GM23338 (cell line): ENCODE data around the gene ERF. TPM values are rescaled to one million over a fixed set of nuclear protein-coding genes. Genes with fewer than 3 reads are reported as not detected.

Experiments
- ATAC-seq: fragments of 200-7000 bp; cut with Tn5 transposase; 3 replicates; pipeline ENCODE4 v1.9.1; 2020
- DNase-seq: peaks from one replicate; pipeline ENCODE4 v3.0.0-alpha.2; 2015; ENCODE audit warnings: low spot score
- H2AFZ ChIP-seq: fragments of 200-600 bp; sonication (generic); 2 replicates; pipeline ENCODE4 v1.8.0; 2016; ENCODE audit warnings: antibody characterized with exemption, mild to moderate bottlenecking, moderate library complexity
- H3F3A ChIP-seq: fragments of 200-600 bp; sonication (generic); replicated peaks from 2 replicates; pipeline ENCODE4 v1.8.0; 2017; ENCODE audit warnings: antibody characterized with exemption, mixed run types, low read depth
- H3K27ac ChIP-seq: fragments of 200-600 bp; sonication (generic); 2 replicates; pipeline ENCODE4 v1.6.1; 2016; ENCODE audit warnings: low read depth
- H3K27me3 ChIP-seq: fragments of 200-600 bp; sonication (generic); 2 replicates; pipeline ENCODE4 v1.8.0; 2016; ENCODE audit warnings: mild to moderate bottlenecking, mixed run types, moderate library complexity; ENCODE audit not compliant: insufficient read depth
- H3K36me3 ChIP-seq: fragments of 200-600 bp; sonication (generic); 2 replicates; pipeline ENCODE4 v1.8.0; 2016; ENCODE audit warnings: mild to moderate bottlenecking; ENCODE audit not compliant: insufficient read depth
- H3K4me1 ChIP-seq: fragments of 200-600 bp; sonication (generic); 2 replicates; pipeline ENCODE4 v1.8.0; 2016; ENCODE audit warnings: mild to moderate bottlenecking, moderate library complexity; ENCODE audit not compliant: insufficient read depth
- H3K4me2 ChIP-seq: fragments of 200-600 bp; sonication (generic); 2 replicates; pipeline ENCODE4 v1.7.1; 2017; ENCODE audit warnings: mixed run types
- H3K4me3 ChIP-seq: fragments of 200-600 bp; sonication (generic); 2 replicates; pipeline ENCODE4 v1.6.1; 2016; ENCODE audit warnings: mixed run types
- H3K79me2 ChIP-seq: fragments of 200-600 bp; sonication (generic); replicated peaks from 2 replicates; pipeline ENCODE4 v1.8.0; 2017; ENCODE audit warnings: mild to moderate bottlenecking; ENCODE audit not compliant: insufficient read depth
- H3K9me2 ChIP-seq: fragments of 200-600 bp; sonication (generic); 2 replicates; pipeline ENCODE4 v1.8.0; 2017; ENCODE audit not compliant: insufficient read depth
- H4K20me1 ChIP-seq: fragments of 200-600 bp; sonication (generic); replicated peaks from 2 replicates; pipeline ENCODE4 v1.8.0; 2017; ENCODE audit warnings: mild to moderate bottlenecking; ENCODE audit not compliant: insufficient read depth
- H3K27ac Mint-ChIP-seq: 2 replicates; pipeline ENCODE4 v1.8.0; 2020; ENCODE audit warnings: inconsistent platforms, mild to moderate bottlenecking, moderate library complexity, mixed read lengths
- H3K27me3 Mint-ChIP-seq: 3 replicates; pipeline ENCODE4 v1.8.0; 2022; ENCODE audit warnings: low read depth, mild to moderate bottlenecking, moderate library complexity, mixed read lengths, inconsistent platforms; ENCODE audit not compliant: insufficient read depth, poor library complexity
- H3K36me3 Mint-ChIP-seq: 3 replicates; pipeline ENCODE4 v1.8.0; 2021; ENCODE audit warnings: low read depth, mild to moderate bottlenecking, inconsistent platforms, moderate library complexity, mixed read lengths
- H3K4me1 Mint-ChIP-seq: 3 replicates; pipeline ENCODE4 v1.8.0; 2020; ENCODE audit warnings: mild to moderate bottlenecking, inconsistent platforms, mixed read lengths
- H3K4me3 Mint-ChIP-seq: 3 replicates; pipeline ENCODE4 v1.8.0; 2021; ENCODE audit warnings: moderate library complexity, mild to moderate bottlenecking, inconsistent platforms, mixed read lengths
- H3K9me3 Mint-ChIP-seq: 3 replicates; pipeline ENCODE4 v1.8.0; 2020; ENCODE audit warnings: moderate library complexity, mild to moderate bottlenecking, inconsistent platforms, mixed read lengths
- CREB1 ChIP-seq: fragments of 250-450 bp; sonication (Bioruptor Pico); IDR thresholded peaks from 2 replicates; pipeline ENCODE4 v1.5.0; 2020; ENCODE audit warnings: low read depth, mild to moderate bottlenecking, moderate library complexity
- CTCF ChIP-seq, 2 experiments: fragments of 200-600 bp in 1 of 2; sonication (generic) in 1 of 2; conservative IDR thresholded peaks; 2 replicates each; pipeline versions ENCODE4 v1.5.1 to v1.6.1; 2016 to 2017; ENCODE audit warnings: antibody characterized with exemption in 2 of 2, low read depth in 2 of 2, mild to moderate bottlenecking in 2 of 2, moderate library complexity in 1 of 2
- ETS1 ChIP-seq: IDR thresholded peaks from 2 replicates; pipeline ENCODE4 v1.6.1; 2016; ENCODE audit warnings: antibody characterized with exemption
- EZH2 ChIP-seq: fragments of 200-600 bp; sonication (generic); IDR thresholded peaks from one replicate; pipeline ENCODE4 v1.8.0; 2017; ENCODE audit warnings: antibody characterized with exemption, mild to moderate bottlenecking, low read depth; ENCODE audit not compliant: unreplicated experiment
- EZH2phosphoT487 ChIP-seq: fragments of 200-600 bp; sonication (generic); IDR thresholded peaks from one replicate; pipeline ENCODE4 v1.8.1; 2018; ENCODE audit warnings: antibody characterized with exemption; ENCODE audit not compliant: unreplicated experiment
- POLR2AphosphoS5 ChIP-seq: IDR thresholded peaks from 2 replicates; pipeline ENCODE4 v1.6.1; 2016; ENCODE audit warnings: antibody characterized with exemption, low read depth
- ZNF114 ChIP-seq: fragments of 250-450 bp; sonication (Bioruptor Pico); IDR thresholded peaks from 2 replicates; pipeline ENCODE4 v1.5.0; 2020; ENCODE audit warnings: mild to moderate bottlenecking, moderate library complexity
- ZNF331 ChIP-seq: fragments of 250-450 bp; sonication (Bioruptor Pico); IDR thresholded peaks from 2 replicates; pipeline ENCODE4 v1.5.0; 2020; ENCODE audit warnings: low read depth, mild to moderate bottlenecking, moderate library complexity
- ZNF462 ChIP-seq: fragments of 250-450 bp; sonication (Bioruptor Pico); IDR thresholded peaks from 2 replicates; pipeline ENCODE4 v1.5.0; 2020; ENCODE audit warnings: mild to moderate bottlenecking, moderate library complexity
- polyA plus RNA-seq: library from polyadenylated mRNA; unstranded; fragments of >200 nt; fragmentation: Nextera tagmentation; extraction: Ambion mirVana; gene quantifications from 2 replicates; pipeline ENCODE4 v1.2.1, GENCODE V29; 2016
- total RNA-seq: library from RNA; depleted of rRNA; stranded (reverse); fragments of >200 nt; shearing (Covaris generic); gene quantifications from 2 replicates; pipeline ENCODE4 v1.2.3, GENCODE V29; 2014

The ERF gene
- total and polyA plus RNA-seq, 2 experiments from 2014 or later, result 29.4 to 49.4 TPM

- TF ChIP-seq ZNF114 (CRISPR knock-in tag) (no peak), CREB1 (CRISPR knock-in tag) (peak; percentile 47; the same call in 1 of the 2 replicates)
- DNase-seq, result peak; percentile 42
- H3K36me3 ChIP-seq, result no peaks in the 10 kb centered on the region
- Mint-ChIP-seq H3K9me3 (no peaks in the 10 kb centered on the region; the same call in 1 of the 3 replicates), H3K4me1 (peaks cover 35% of the 10 kb centered on the region), H3K27ac (peak overlapping the region; percentile 94), H3K27me3 (peaks cover 34% of the 10 kb centered on the region), H3K4me3 (peak overlapping the region; percentile 88), H3K36me3 (peaks cover 10% of the 10 kb centered on the region; the same call in 2 of the 3 replicates)
- H3K4me2 ChIP-seq, result peak overlapping the region; percentile 96
- H2AFZ ChIP-seq, result no peak overlapping the region
- peaks cover 27% of the 10 kb centered on the region for H3K4me1 ChIP-seq
- H3K27me3 ChIP-seq, result peaks cover 15% of the 10 kb centered on the region
- H3K79me2 ChIP-seq, result peaks cover 38% of the 10 kb centered on the region
- H3K4me3 ChIP-seq, result peak overlapping the region; percentile 96
- H3K9me2 ChIP-seq, result no peaks in the 10 kb centered on the region
- peaks cover 17% of the 10 kb centered on the region for H3F3A ChIP-seq
- no peaks in the 10 kb centered on the region; the same call in 1 of the 2 replicates for H4K20me1 ChIP-seq
- peak overlapping the region; percentile 92 for H3K27ac ChIP-seq
- no peak for ATAC-seq
Observed at GRCh38 chr19:42252365-42253244, 2.3 kb downstream of the ERF start.

- peaks cover 29% of the 10 kb centered on the region for H3K4me1 ChIP-seq
- no peak for ATAC-seq
- H3K4me3 Mint-ChIP-seq, result peak overlapping the region; percentile 88
- H2AFZ ChIP-seq, result no peak overlapping the region
- H3K9me3 Mint-ChIP-seq, result no peaks in the 10 kb centered on the region; the same call in 1 of the 3 replicates
- no peaks in the 10 kb centered on the region; the same call in 1 of the 2 replicates for H4K20me1 ChIP-seq
- H3F3A ChIP-seq, result peaks cover 18% of the 10 kb centered on the region
- H3K27me3 Mint-ChIP-seq, result peaks cover 32% of the 10 kb centered on the region
- H3K4me2 ChIP-seq, result peak overlapping the region; percentile 67
- H3K27ac ChIP-seq, result no peak overlapping the region
- peaks cover 39% of the 10 kb centered on the region for H3K4me1 Mint-ChIP-seq
- no peaks in the 10 kb centered on the region for H3K9me2 ChIP-seq
- H3K36me3 Mint-ChIP-seq, result peaks cover 10% of the 10 kb centered on the region; the same call in 2 of the 3 replicates
- no peaks in the 10 kb centered on the region for H3K36me3 ChIP-seq
- peak overlapping the region; percentile 96; the same call in 1 of the 2 replicates for H3K4me3 ChIP-seq
- DNase-seq, result no peak
- peak overlapping the region; percentile 89 for H3K27ac Mint-ChIP-seq
- peaks cover 6% of the 10 kb centered on the region for H3K27me3 ChIP-seq
- H3K79me2 ChIP-seq, result peaks cover 38% of the 10 kb centered on the region
- TF ChIP-seq POLR2AphosphoS5, result no peak
- TF ChIP-seq ZNF462, result no peak
- no peak for TF ChIP-seq EZH2
- no peak for TF ChIP-seq CTCF (conservative IDR thresholded peaks at IDR 0.05; ENCODE audit: low read depth in 2 of 2)
- no peak for TF ChIP-seq ZNF114 (CRISPR knock-in tag)
- TF ChIP-seq ZNF331 (CRISPR knock-in tag), result no peak
- no peak for TF ChIP-seq EZH2phosphoT487
- no peak for TF ChIP-seq ETS1
Observed at GRCh38 chr19:42251572-42252358, 3.2 kb downstream of the ERF start.
